Hepatocyte (in vitro differentiated cells): ENCODE results near the gene CDH26. TPM values are rescaled to one million over a fixed set of nuclear protein-coding genes. Genes with fewer than 3 reads are reported as not detected.
A peak's percentile ranks its signal among the peaks of the same experiment; 100 is the strongest.

ENCODE experiments used
- DNase-seq: peaks from one replicate; pipeline ENCODE4 v3.0.0-alpha.2; 2016; ENCODE audit warnings: low spot score
- H2AFZ ChIP-seq: fragments of 200-600 bp; sonication (generic); 2 replicates; pipeline ENCODE4 v1.6.0; 2016; ENCODE audit warnings: antibody characterized with exemption, mild to moderate bottlenecking
- H3K27ac ChIP-seq: fragments of 200-600 bp; sonication (generic); 2 replicates; pipeline ENCODE4 v1.5.1; 2016; ENCODE audit warnings: mild to moderate bottlenecking
- H3K27me3 ChIP-seq: fragments of 200-600 bp; sonication (generic); 2 replicates; pipeline ENCODE4 v1.6.1; 2016
- H3K36me3 ChIP-seq: fragments of 200-600 bp; sonication (generic); replicated peaks from 2 replicates; pipeline ENCODE4 v1.5.1; 2016; ENCODE audit warnings: low read depth; ENCODE audit not compliant: insufficient read depth
- H3K4me1 ChIP-seq: fragments of 200-600 bp; sonication (generic); 2 replicates; pipeline ENCODE4 v1.5.1; 2016; ENCODE audit warnings: mild to moderate bottlenecking, moderate library complexity; ENCODE audit not compliant: insufficient read depth
- H3K4me2 ChIP-seq: fragments of 200-600 bp; sonication (generic); 2 replicates; pipeline ENCODE4 v1.6.0; 2016
- H3K4me3 ChIP-seq: fragments of 200-600 bp; sonication (generic); 2 replicates; pipeline ENCODE4 v1.5.1; 2016; ENCODE audit warnings: mild to moderate bottlenecking
- H3K79me2 ChIP-seq: fragments of 200-600 bp; sonication (generic); 2 replicates; pipeline ENCODE4 v1.6.0; 2017; ENCODE audit warnings: mild to moderate bottlenecking
- H3K9me2 ChIP-seq: fragments of 200-600 bp; sonication (generic); replicated peaks from 2 replicates; pipeline ENCODE4 v1.6.0; 2017; ENCODE audit warnings: mild to moderate bottlenecking; ENCODE audit not compliant: insufficient read depth
- H3K9me3 ChIP-seq: fragments of 200-600 bp; sonication (generic); 2 replicates; pipeline ENCODE4 v1.5.1; 2016; ENCODE audit warnings: low read depth, mild to moderate bottlenecking
- H4K20me1 ChIP-seq: fragments of 200-600 bp; sonication (generic); 2 replicates; pipeline ENCODE4 v1.6.0; 2016; ENCODE audit warnings: mild to moderate bottlenecking; ENCODE audit not compliant: insufficient read depth, poor library complexity, severe bottlenecking
- CTCF ChIP-seq: fragments of 200-600 bp; sonication (generic); IDR thresholded peaks from 2 replicates; pipeline ENCODE4 v1.5.1; 2016; ENCODE audit warnings: antibody characterized with exemption, mild to moderate bottlenecking; ENCODE audit not compliant: poor library complexity
- EZH2 ChIP-seq: fragments of 200-600 bp; sonication (generic); IDR thresholded peaks from 2 replicates; pipeline ENCODE4 v1.6.1; 2016; ENCODE audit warnings: antibody characterized with exemption, mild to moderate bottlenecking, borderline replicate concordance
- EZH2phosphoT487 ChIP-seq: fragments of 200-600 bp; sonication (generic); IDR thresholded peaks from one replicate; pipeline ENCODE4 v1.6.1; 2018; ENCODE audit warnings: antibody characterized with exemption, mild to moderate bottlenecking, low read depth, moderate library complexity; ENCODE audit not compliant: unreplicated experiment, severe bottlenecking
- WGBS: methylation state at CpG from one replicate; pipeline ENCODE4 v1.1.6; 2016; ENCODE audit warnings: low lambda C conversion rate; ENCODE audit errors: missing lambda C conversion rate; 5-methylcytosine and 5-hydroxymethylcytosine counted together
- polyA plus RNA-seq: library from polyadenylated mRNA; unstranded; fragments of >200 nt; fragmentation: Nextera tagmentation; extraction: Ambion mirVana; gene quantifications from 2 replicates; pipeline ENCODE4 v1.2.1, GENCODE V29; 2016
- total RNA-seq: library from RNA; depleted of rRNA; stranded (reverse); fragments of >200 nt; gene quantifications from 2 replicates; pipeline ENCODE4 v1.2.3, GENCODE V29; 2014

Gene CDH26
- total and polyA plus RNA-seq, 2 experiments from 2014 or later = 2.2 to 2.3 TPM

- TF ChIP-seq EZH2phosphoT487 = no peak
- no peak for TF ChIP-seq CTCF
- TF ChIP-seq EZH2 = no peak
- no peak overlapping the region for H3K27ac ChIP-seq
- H3K4me2 ChIP-seq = no peak overlapping the region
- no peaks in the 10 kb centered on the region for H3K4me1 ChIP-seq
- no peak overlapping the region for H3K4me3 ChIP-seq
- no peaks in the 10 kb centered on the region for H3K9me2 ChIP-seq
- no peaks in the 10 kb centered on the region for H3K36me3 ChIP-seq
- no peaks in the 10 kb centered on the region for H3K9me3 ChIP-seq
- WGBS = 95% methylated on average over 9 of the region's 9 CpGs
- no peaks in the 10 kb centered on the region for H4K20me1 ChIP-seq
- H3K79me2 ChIP-seq = no peaks in the 10 kb centered on the region
- DNase-seq = no peak
- no peaks in the 10 kb centered on the region for H3K27me3 ChIP-seq
- H2AFZ ChIP-seq = no peak overlapping the region
Observed at GRCh38 chr20:59983076-59983475, 24.9 kb downstream of the CDH26 start.

- no peaks in the 10 kb centered on the region for H3K9me2 ChIP-seq
- TF ChIP-seq EZH2phosphoT487 (no peak), CTCF (no peak), EZH2 (no peak)
- H3K79me2 ChIP-seq = no peaks in the 10 kb centered on the region
- no peak overlapping the region for H3K27ac ChIP-seq
- no peaks in the 10 kb centered on the region for H3K4me1 ChIP-seq
- H4K20me1 ChIP-seq = no peaks in the 10 kb centered on the region
- no peaks in the 10 kb centered on the region for H3K9me3 ChIP-seq
- 93% methylated on average over 4 of the region's 4 CpGs for WGBS
- H3K4me2 ChIP-seq = no peak overlapping the region
- DNase-seq = no peak
- H3K4me3 ChIP-seq = no peak overlapping the region
- H2AFZ ChIP-seq = no peak overlapping the region
- no peaks in the 10 kb centered on the region for H3K27me3 ChIP-seq
- no peaks in the 10 kb centered on the region for H3K36me3 ChIP-seq
Observed at GRCh38 chr20:59984541-59984940, 26.3 kb downstream of the CDH26 start.

GRCh38 chr20:59985164-59985563 is 26.9 kb downstream of the CDH26 start:
- Histone ChIP-seq H3K79me2 (no peaks in the 10 kb centered on the region), H3K4me3 (no peak overlapping the region), H3K9me3 (no peaks in the 10 kb centered on the region), H3K27ac (no peak overlapping the region), H3K27me3 (no peaks in the 10 kb centered on the region), H3K9me2 (no peaks in the 10 kb centered on the region), H3K36me3 (no peaks in the 10 kb centered on the region), H2AFZ (no peak overlapping the region), H3K4me2 (no peak overlapping the region), H4K20me1 (no peaks in the 10 kb centered on the region), H3K4me1 (no peaks in the 10 kb centered on the region)
- 83% methylated on average over 8 of the region's 8 CpGs for WGBS
- TF ChIP-seq EZH2phosphoT487 (no peak), EZH2 (no peak), CTCF (no peak)
- no peak for DNase-seq

GRCh38 chr20:59985864-59986263 is 27.6 kb downstream of the CDH26 start:
- no peak overlapping the region for H3K4me2 ChIP-seq
- no peaks in the 10 kb centered on the region for H3K36me3 ChIP-seq
- no peaks in the 10 kb centered on the region for H4K20me1 ChIP-seq
- 92% methylated on average over 3 of the region's 3 CpGs for WGBS
- no peak for DNase-seq
- H3K79me2 ChIP-seq = no peaks in the 10 kb centered on the region
- no peak overlapping the region for H3K4me3 ChIP-seq
- H3K4me1 ChIP-seq = no peaks in the 10 kb centered on the region
- TF ChIP-seq CTCF = peak; percentile 7
- TF ChIP-seq EZH2 = no peak
- no peak for TF ChIP-seq EZH2phosphoT487
- no peaks in the 10 kb centered on the region for H3K9me3 ChIP-seq
- H2AFZ ChIP-seq = no peak overlapping the region
- H3K27ac ChIP-seq = no peak overlapping the region
- no peaks in the 10 kb centered on the region for H3K27me3 ChIP-seq
- H3K9me2 ChIP-seq = no peaks in the 10 kb centered on the region
